OCI-LY3 (cell line): ENCODE measurements around the gene MCEMP1.
A peak's percentile ranks its signal among the peaks of the same experiment; 100 is the strongest.

Source experiments
- CTCF ChIP-seq: fragments of 200-600, 300-600 bp; sonication (generic); IDR thresholded peaks from 2 replicates; pipeline ENCODE4 v1.5.1; 2014; ENCODE audit warnings: antibody characterized with exemption, low read length, low read depth
- EZH2phosphoT487 ChIP-seq: fragments of 200-600 bp; shearing (Covaris generic); IDR thresholded peaks from 2 replicates; pipeline ENCODE4 v1.6.1; 2018; ENCODE audit warnings: antibody characterized with exemption, mixed run types, low read depth

- TF ChIP-seq CTCF, result peak; percentile 98
- TF ChIP-seq EZH2phosphoT487, result no peak
Measured at GRCh38 chr19:7652061-7652641, 24.7 kb upstream of the MCEMP1 start.
